GM10266 (cell line): ENCODE data around the gene ABCA2.
"Not testable (repeated sequence)": the region's sequence is repeated elsewhere in the genome, so short reads cannot be mapped to it uniquely, and the experiment has no call there.

Experiments used
- DNase-seq: peaks from one replicate; pipeline ENCODE4 v3.0.0; 2012; ENCODE audit errors: extremely low spot score
- TF ChIP-seq, protein P1 (sequence below): IDR thresholded peaks from 2 replicates; pipeline ENCODE4 v1.5.1; 2012; ENCODE audit warnings: mild to moderate bottlenecking, low read depth; ENCODE audit not compliant: control insufficient read depth, insufficient read depth; ENCODE audit errors: missing control alignments

The ABCA2 gene

DNA sequence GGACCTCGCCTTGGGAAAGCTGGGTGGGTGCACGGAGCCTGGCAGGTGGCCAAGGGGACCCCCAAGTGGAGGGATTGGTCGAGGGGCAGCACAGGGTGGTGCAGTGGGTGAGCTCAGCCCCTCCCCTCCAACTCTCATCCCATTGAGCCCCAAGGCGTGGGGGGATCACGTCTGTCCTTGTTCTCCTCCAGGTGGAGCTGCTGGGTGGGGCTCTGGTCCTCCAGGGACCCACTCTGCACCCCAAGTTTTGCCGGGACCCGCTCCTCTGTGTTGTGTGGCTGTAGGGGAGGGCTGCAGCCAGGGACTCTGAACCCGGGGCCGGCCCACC lies 7.4 kb upstream of the ABCA2 start:
- DNase-seq, result no peak
- TF ChIP-seq, protein P1, sequence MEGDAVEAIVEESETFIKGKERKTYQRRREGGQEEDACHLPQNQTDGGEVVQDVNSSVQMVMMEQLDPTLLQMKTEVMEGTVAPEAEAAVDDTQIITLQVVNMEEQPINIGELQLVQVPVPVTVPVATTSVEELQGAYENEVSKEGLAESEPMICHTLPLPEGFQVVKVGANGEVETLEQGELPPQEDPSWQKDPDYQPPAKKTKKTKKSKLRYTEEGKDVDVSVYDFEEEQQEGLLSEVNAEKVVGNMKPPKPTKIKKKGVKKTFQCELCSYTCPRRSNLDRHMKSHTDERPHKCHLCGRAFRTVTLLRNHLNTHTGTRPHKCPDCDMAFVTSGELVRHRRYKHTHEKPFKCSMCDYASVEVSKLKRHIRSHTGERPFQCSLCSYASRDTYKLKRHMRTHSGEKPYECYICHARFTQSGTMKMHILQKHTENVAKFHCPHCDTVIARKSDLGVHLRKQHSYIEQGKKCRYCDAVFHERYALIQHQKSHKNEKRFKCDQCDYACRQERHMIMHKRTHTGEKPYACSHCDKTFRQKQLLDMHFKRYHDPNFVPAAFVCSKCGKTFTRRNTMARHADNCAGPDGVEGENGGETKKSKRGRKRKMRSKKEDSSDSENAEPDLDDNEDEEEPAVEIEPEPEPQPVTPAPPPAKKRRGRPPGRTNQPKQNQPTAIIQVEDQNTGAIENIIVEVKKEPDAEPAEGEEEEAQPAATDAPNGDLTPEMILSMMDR, result no peak

- TF ChIP-seq, protein P1, result peak; percentile 97
- peak; percentile 95 for DNase-seq
These were observed 6.9 kb upstream of the ABCA2 start for GRCh38 chr9:137034709-137035506.

GRCh38 chr9:137034039-137034708 lies 6.1 kb upstream of the ABCA2 start:
- no peak for DNase-seq
- TF ChIP-seq, protein P1, result no peak

GRCh38 chr9:137033481-137033880 lies 5.4 kb upstream of the ABCA2 start:
- not testable (repeated sequence) for DNase-seq

- no peak for DNase-seq
- TF ChIP-seq, protein P1, result no peak
These were observed 4.8 kb upstream of the ABCA2 start for GRCh38 chr9:137032858-137033257.

GRCh38 chr9:137031904-137032640 lies 4.0 kb upstream of the ABCA2 start, which contains the start of gene FUT7:
Gene FUT7 (minus strand): TSS chr9:137032088. CDS start chr9:137031991, 97 bp downstream.
- TF ChIP-seq, protein P1, result no peak
- DNase-seq, result no peak

- TF ChIP-seq, protein P1, result no peak
- no peak for DNase-seq
These were observed 2.8 kb upstream of the ABCA2 start for GRCh38 chr9:137030538-137031527.
